IPS-NIHi7 (cell line): Measurements from ENCODE around the gene DCAF5.

Experiments used
- DNase-seq: peaks from one replicate; pipeline ENCODE4 v3.0.0; 2012; ENCODE audit warnings: mixed read lengths; ENCODE audit errors: extremely low spot score

DCAF5 gene

GRCh38 chr14:69141550-69141949 is 11.4 kb downstream of the DCAF5 start:
- DNase-seq, result no peak

DNA sequence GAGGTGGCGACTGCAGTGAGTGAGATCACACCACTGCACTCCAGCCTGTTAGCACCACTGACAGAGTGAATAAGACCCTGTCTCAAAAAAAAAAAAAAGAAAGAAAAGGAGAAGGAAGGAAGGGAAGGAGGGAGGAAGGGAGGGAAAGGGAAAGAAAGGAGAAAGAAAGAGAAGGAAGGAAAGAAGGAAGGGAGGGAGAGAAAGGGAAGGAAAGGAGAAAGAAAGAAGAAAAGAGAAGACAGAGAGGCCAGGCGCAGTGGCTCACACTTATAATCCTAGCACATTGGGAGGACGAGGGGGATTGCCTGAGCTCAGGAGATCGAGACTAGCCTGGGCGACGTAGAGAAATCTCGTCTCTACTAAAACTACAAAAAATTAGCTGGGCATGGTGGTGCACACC is 13.2 kb downstream of the DCAF5 start:
- DNase-seq, result no peak

DNA sequence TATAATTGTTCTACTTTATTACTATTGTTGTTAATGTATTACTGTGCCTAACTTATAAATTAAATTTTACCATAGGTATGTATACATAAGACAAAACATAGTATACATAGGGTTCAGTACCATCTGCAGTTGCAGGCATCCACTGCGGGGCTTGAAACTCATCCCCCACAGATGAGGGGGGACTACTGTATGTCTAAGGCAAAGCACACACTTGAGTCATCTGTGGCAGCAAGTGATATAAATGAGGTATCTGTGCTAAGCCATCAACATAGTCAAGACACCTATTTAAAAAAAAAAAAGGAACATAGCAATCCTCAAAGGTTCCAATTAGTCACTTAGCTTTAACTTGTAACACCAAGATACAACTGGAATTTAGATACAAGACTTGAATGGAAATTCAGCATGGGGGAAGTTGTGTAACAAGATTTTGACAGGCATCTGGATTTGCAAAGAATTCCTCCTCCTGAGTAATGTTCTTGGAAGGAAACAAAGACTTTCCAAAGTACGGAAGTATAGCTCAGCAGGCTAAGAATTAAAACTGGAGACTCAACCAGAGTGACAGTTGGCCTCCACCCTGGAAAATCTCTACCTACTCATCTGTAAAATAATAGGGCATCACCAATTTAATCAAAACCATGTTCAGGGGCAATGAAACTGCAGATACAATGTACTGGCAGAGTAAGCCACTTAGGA is 14.9 kb downstream of the DCAF5 start:
- DNase-seq, result no peak

- DNase-seq, result no peak
Measured at GRCh38 chr14:69137416-69137815, 15.5 kb downstream of the DCAF5 start.

- no peak for DNase-seq
Measured at GRCh38 chr14:69135133-69135532, 17.8 kb downstream of the DCAF5 start.

- DNase-seq, result no peak
Measured at GRCh38 chr14:69133206-69134125, 19.5 kb downstream of the DCAF5 start.

DNA sequence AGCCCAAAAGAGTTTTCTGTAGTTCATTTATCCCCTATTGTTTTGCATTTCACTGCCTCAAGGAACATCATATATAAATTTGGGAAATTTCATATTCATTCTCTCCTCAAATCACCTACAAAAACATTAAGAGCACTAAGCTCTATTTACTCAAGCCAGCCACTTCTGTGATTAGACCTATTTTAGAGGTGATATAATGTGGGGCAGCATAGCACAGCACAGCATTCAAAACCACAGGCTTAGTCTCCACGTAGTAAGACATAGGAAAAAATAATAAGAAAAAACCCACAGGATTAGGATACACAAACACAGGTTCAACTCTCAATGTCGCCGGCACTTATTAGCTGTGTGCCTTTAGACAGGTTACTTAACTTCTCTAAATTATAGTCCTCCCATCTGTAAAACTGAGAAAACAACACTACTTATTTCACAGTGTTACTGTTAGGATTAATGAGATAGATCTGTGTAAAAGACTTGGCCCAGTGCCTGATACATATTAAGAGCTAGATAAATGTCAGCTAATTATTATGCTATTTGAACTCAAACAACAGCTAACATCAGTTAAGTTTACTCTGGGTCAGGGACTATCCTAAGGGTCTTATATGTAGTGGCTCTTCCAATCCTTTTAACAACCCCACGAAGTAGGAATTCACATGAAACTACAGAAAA is 20.3 kb downstream of the DCAF5 start:
- DNase-seq, result no peak

DNA sequence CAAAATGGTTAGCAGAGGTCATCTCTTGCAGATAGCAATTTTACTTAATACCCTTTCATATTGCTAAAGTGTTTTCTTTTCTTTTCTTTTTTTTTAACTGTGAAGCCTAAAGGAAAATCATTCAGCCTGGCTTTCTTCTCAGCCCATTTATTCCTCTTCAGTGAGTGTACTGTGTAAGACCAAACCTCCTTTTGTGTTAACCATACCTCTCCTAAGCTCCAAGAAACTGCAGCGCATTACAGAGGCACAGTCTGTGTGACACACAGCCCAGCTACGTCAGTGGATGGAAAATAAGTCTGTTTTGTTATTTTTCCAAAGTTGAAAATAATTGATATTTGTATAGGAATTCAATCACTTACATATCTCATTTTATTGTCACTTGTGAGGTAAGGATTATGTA is 21.7 kb downstream of the DCAF5 start:
- no peak for DNase-seq

DNA sequence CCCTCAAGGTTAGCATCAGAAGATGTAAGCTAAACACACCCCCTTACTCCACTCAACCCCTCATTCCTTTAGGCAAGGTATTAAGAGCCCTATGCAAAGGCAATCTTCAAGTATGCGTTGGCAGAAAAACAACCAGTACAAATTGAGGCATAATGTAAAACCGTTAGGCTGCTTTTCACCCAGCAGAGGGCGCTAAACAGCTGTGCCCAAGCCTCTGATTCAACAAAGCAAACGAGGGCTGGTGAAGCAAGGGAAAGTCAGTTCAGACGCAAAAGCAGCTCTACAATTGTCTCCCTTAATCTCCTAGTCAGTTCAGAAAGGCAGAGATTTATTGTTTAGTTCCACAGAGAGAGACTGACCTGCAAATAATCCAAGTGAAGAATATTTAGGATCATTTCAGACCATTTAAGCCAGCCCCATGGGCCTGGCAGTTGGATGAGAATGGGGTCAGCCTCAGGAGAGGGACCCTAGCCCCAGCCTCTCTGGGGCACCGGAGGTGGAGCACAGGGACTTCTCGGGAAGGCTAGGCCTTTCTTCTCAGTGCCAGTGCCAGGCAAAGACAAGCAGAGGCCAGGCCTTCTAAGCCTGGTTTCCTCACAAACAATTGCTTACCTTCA is 23.5 kb downstream of the DCAF5 start:
- DNase-seq, result peak; percentile 86

- DNase-seq, result no peak
Measured at GRCh38 chr14:69118305-69118704, 34.6 kb downstream of the DCAF5 start.

GRCh38 chr14:69117020-69117767 is 35.7 kb downstream of the DCAF5 start:
- DNase-seq, result no peak

- no peak for DNase-seq
Measured at GRCh38 chr14:69115407-69116185, 37.3 kb downstream of the DCAF5 start.

DNA sequence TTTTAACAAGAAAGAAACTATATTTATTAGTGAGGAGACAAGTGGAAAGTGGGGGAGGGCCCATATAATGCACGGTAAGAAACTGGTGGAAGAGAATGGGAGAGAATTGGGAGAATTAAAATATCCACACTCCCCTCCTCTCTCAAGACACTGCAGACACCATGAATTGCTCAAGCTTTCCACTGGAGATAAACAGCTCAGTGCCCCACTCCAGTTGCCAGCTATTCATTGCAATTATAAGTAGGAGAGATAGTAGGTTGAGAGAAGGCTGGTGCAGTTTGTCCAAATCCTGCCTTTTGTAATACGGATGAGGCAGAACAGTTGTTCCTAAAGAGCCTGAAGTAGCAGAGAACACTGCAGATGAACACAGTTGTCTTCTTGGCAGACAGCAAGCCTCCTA is 38.2 kb downstream of the DCAF5 start:
- DNase-seq, result no peak

DNA sequence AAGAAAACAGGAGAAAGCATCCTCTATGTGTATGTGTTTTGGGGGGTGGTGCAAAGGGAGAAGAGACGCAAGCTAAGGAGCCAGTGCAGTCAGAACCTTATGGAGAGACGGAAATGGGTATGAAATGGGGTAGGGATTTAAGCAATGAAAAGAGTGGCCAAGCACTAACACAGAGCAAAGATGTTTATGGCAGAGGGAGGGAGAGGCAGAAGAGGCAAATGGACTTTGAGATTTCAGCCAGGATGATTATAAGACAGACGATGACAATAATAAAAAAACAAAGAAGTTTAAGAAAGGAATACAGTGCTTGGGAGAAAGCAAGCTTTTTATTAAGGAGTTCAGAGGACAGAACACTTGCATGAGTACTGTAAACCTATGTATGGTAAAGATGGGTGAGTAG is 44.6 kb downstream of the DCAF5 start:
- DNase-seq, result no peak

DNA sequence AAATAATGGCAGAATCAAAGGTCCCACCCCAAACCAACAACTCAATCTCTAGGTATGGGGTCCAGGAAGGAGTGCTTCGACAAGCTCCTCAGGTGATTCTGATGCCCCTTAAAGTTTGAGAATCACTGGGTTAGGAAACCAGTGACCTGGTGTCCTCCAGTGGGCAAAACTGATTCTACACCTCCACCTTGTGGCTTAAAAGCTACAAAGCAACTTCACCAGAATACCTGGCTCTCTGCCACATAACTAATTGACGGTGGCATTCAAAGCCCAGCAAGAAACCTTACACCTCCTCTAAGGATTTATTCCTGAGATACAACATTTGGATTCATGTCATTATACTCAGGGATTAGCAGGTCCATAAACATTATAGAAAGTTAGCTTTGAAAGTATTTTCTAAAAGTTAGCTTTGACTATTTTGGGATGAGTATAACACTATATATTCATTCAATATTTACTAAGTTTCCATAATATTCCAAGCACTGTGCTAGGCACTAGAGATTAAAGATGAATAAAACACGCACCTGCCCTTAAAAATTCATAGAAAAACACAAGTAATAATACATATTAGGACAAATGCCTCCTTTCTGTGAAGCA is 45.4 kb downstream of the DCAF5 start:
- peak; percentile 73 for DNase-seq

DNA sequence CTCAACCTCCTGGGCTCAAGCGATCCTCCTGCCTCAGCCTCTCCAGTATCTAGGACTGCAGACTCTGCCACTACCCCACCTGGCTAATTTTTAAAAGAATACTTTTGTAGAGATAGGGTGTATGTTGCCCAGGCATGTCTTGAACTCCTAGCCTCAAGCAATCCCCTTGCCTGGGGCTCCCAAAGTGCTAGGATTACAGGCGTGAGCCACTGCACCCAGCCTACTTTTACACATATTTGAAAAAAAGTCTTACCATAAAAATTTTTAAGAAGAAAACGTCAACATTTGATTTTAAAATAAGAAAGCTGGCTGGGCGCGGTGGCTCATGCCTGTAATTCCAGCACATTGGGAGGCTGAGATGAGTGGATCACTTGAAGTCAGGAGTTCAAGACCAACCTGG is 46.5 kb downstream of the DCAF5 start:
- DNase-seq, result no peak

GRCh38 chr14:69105326-69105725 is 47.6 kb downstream of the DCAF5 start:
- no peak for DNase-seq

DNA sequence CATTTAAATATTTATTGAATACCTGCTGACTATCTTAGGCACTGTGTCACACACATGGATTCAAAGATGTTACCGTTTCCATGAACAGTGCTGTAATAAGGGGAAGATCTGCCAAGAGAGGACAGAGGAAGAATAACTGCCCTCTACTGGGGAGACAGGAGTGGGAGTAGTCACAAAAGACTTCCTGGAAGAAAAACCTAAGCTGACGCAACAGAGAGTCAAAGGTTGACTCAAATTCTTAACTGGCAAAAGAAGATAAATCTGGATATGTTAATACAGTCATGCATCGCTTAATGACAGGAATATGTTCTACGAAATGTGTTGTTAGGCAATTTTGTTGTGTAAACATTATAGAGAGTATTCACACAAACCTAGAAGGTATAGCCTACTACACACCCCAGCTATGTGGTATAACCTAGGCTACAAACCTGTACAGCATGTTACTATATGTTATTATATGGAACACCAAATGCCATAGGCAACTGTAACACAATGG is 51.5 kb downstream of the DCAF5 start:
- no peak for DNase-seq

- DNase-seq, result no peak
Measured at GRCh38 chr14:69097974-69098373, 54.9 kb downstream of the DCAF5 start.
